Kidney epithelial cell (primary cell): Measurements from ENCODE around the gene PAM. TPM values are rescaled to one million over a fixed set of nuclear protein-coding genes. Genes with fewer than 3 reads are reported as not detected.

ENCODE experiments used
- DNase-seq: peaks from one replicate; pipeline ENCODE4 v3.0.0-alpha.2; 2010; ENCODE audit warnings: low read depth
- H3K27me3 ChIP-seq: 2 replicates; pipeline ENCODE4 v1.6.0; 2011; ENCODE audit warnings: low read length; ENCODE audit not compliant: control insufficient read depth, insufficient read depth
- H3K36me3 ChIP-seq: 2 replicates; pipeline ENCODE4 v1.5.1; 2011; ENCODE audit warnings: low read length; ENCODE audit not compliant: control insufficient read depth, insufficient read depth
- H3K4me3 ChIP-seq: 2 replicates; pipeline ENCODE4 v1.5.1; 2011; ENCODE audit warnings: low read depth, mild to moderate bottlenecking, control low read depth, low read length
- total RNA-seq: library from RNA; depleted of rRNA; stranded (reverse); fragments of >200 nt; gene quantifications from 2 replicates; pipeline ENCODE4 v1.2.3, GENCODE V29; 2015
- TF ChIP-seq, protein P1 (sequence below): IDR thresholded peaks from 2 replicates; pipeline ENCODE4 v1.5.1; 2011; ENCODE audit warnings: mild to moderate bottlenecking, moderate library complexity, low read length, control low read depth, inconsistent platforms; ENCODE audit not compliant: insufficient read depth, poor library complexity, severe bottlenecking

Gene PAM
- total RNA-seq: 95.9 and 109 TPM in 2 replicates

DNA sequence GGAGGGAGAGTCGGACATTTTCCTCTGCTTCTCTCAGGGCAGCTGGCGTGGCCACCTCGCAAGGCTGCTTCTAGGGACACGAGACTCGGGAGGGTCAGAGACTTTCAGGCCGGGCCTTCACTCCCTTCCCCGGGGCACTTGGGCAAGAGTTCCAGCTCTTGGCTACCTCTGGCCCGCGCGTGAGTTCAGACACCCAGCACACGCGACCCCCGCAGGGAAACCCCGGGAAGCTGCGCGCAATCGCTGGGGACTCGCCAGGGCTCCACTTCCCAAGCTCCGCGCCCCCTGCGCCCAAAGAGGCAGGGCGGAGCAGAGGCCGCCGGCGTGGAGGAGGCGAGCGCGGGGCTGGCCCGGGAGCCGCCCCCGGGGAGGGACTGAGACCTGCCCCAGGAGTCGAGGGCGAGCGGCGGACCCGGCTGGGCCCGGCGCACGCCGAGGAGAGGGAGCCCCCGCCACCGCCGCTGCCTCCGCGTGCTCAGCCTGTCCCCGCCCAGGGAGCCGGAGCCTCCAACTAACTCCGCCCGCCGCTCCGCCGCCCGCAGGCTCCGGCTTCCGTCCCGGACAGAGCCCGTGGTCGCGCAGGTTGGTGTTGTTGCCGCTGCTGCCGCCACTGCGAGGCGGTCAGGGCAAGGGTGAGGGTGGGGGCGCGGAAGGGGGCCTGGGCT lies at the start of gene PAM:
PAM (plus strand) TSS at position 539 of the 665 bp plus-strand sequence. CDS start 110,891 bp downstream, outside the sequence.
- TF ChIP-seq, protein P1, sequence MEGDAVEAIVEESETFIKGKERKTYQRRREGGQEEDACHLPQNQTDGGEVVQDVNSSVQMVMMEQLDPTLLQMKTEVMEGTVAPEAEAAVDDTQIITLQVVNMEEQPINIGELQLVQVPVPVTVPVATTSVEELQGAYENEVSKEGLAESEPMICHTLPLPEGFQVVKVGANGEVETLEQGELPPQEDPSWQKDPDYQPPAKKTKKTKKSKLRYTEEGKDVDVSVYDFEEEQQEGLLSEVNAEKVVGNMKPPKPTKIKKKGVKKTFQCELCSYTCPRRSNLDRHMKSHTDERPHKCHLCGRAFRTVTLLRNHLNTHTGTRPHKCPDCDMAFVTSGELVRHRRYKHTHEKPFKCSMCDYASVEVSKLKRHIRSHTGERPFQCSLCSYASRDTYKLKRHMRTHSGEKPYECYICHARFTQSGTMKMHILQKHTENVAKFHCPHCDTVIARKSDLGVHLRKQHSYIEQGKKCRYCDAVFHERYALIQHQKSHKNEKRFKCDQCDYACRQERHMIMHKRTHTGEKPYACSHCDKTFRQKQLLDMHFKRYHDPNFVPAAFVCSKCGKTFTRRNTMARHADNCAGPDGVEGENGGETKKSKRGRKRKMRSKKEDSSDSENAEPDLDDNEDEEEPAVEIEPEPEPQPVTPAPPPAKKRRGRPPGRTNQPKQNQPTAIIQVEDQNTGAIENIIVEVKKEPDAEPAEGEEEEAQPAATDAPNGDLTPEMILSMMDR: no peak
- peak within 1 kb of the TSS; percentile 80 for H3K4me3 ChIP-seq
- H3K27me3 ChIP-seq: no peaks in the 10 kb centered on the region
- H3K36me3 ChIP-seq: no peaks in the 10 kb centered on the region
- DNase-seq: no peak

DNA sequence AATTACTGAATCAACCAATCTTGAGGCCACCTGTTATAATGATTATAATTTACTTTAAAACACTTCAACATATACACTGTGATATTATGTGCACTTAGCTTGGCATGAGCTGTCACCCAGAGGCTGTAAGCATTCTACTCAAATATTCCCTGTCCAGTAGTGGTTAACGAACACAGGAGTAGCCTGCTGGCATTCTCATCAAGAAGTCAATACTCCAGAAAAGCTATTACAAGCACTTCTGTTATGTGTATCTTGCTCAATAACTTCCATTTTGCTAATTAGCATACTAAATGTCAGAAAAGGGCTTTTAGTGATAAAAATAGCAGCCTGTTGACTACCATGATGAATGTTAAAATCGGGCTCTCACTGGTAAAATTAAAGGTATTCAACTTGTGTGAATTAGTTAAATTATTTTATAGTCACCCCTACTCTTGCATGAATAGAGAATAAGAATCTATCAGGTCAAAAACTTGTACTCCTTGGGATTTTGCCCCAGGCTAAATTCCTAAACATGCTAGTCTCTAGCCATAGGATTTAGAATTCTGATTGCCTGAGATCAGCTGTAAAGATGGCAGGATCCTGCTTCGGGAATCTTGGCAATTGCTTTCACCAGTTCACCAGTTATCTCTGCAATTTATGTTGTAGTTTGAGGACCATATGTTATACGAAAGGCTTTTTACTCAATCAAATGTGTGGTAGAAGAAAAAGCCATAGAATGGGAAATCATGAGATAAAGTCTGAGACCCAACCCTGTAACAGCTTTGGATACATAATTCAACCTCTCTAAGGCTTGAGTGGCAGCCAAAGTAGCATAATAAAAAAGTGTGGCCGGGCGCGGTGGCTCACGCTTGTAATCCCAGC lies 43.4 kb upstream of the PAM start:
- TF ChIP-seq, protein P1: no peak
- DNase-seq: no peak
- no peaks in the 10 kb centered on the region for H3K36me3 ChIP-seq

GRCh38 chr5:102713278-102713677 lies 41.8 kb upstream of the PAM start:
- no peaks in the 10 kb centered on the region for H3K27me3 ChIP-seq
- TF ChIP-seq, protein P1: no peak
- H3K4me3 ChIP-seq: no peak overlapping the region
- no peak for DNase-seq
- no peaks in the 10 kb centered on the region for H3K36me3 ChIP-seq

More for the DNA sequence above, 43.4 kb upstream of the PAM start:
- no peak overlapping the region for H3K4me3 ChIP-seq
- H3K27me3 ChIP-seq: no peaks in the 10 kb centered on the region

DNA sequence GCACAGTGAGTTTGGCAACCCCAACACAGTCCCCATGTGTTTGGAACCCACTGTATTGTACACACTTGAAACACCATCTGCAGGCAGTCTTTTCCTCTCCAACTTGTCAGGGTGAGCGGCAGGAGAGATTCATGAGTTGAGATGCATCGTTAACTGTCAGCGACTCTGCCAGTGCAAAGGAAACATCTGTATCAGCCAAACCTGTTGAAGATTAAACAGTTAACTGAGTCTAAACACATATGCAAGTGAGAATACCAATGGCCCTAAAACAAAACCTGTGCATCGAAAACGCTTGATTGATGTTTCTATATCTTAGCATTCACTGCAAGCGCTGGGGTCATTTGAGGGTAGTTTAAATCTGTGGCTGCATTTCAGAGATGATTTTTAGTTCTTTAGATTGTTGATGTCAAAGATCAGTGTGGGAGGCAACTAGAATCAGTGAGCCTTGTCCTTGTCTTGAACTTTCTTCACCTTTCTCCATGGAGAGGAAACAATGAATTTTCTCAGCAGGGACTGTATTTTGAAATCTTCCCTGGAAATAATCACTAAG lies 41.3 kb upstream of the PAM start:
- Histone ChIP-seq H3K27me3 (no peaks in the 10 kb centered on the region), H3K4me3 (no peak overlapping the region), H3K36me3 (no peaks in the 10 kb centered on the region)
- TF ChIP-seq, protein P1: no peak
- no peak for DNase-seq

GRCh38 chr5:102715082-102715807 lies 39.9 kb upstream of the PAM start:
- no peaks in the 10 kb centered on the region for H3K36me3 ChIP-seq
- peak; percentile 51 for DNase-seq

More at GRCh38 chr5:102715082-102715807, 39.9 kb upstream of the PAM start:
- Histone ChIP-seq H3K27me3 (no peaks in the 10 kb centered on the region), H3K4me3 (no peak overlapping the region)
- TF ChIP-seq, protein P1: no peak
